Endothelial cell of hepatic sinusoid (primary cell): ENCODE results near the gene RNF11.
"Not testable (repeated sequence)": the region's sequence is repeated elsewhere in the genome, so short reads cannot be mapped to it uniquely, and the experiment has no call there.

Experiments
- in situ Hi-C: cut with HindIII; loops from 2 replicates; pipeline ENCODE4 v1.10.0; 2017; ENCODE audit warnings: low sequenced_read_pairs

The RNF11 gene

GRCh38 chr1:51227231-51227960 is 8.7 kb upstream of the RNF11 start:
- in situ Hi-C loops: not testable (repeated sequence)

DNA sequence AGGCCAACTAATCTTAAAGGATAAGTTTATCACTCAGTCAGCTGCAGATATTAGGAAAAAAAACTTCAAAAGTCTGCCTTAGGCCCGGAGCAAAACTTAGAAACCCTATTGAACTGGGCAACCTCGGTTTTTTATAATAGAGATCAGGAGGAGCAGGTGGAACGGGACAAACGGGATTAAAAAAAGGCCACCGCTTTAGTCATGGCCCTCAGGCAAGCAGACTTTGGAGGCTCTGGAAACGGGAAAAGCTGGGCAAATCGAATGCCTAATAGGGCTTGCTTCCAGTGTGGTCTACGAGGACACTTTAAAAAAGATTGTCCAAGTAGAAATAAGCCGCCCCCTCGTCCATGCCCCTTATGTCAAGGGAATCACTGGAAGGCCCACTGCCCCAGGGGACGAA is 7.6 kb upstream of the RNF11 start:
- in situ Hi-C loops: not testable (repeated sequence)

DNA sequence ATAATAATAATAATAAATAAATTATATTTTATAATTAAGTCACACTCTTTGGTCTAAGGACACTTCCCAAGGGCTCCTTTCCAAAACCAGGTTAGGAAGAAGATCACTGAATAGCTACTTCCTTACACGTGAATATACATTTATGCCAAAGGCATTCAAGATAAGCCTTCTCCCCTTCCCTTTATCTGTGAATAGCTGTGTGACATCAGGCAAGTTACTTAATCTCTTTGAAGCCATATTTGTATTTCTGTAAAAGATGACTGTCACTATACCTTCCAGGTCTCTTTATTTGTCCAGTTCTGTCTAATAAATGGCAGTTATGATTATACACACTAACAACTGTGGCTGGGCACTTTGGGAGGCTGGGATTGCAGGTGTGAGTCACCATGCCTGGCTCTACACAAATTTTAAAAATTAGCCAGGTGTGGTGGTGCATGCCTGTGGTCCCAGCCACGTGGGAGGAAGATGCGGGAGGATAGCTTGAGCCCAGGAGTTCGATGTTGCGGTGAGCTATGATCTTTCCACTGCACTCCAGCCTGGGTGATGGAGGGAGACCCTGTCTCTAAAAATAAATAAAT is 5.5 kb upstream of the RNF11 start:
- in situ Hi-C loops: no loop called here

- in situ Hi-C loops: no loop called here
These were observed 5.0 kb upstream of the RNF11 start for GRCh38 chr1:51231120-51231519.

DNA sequence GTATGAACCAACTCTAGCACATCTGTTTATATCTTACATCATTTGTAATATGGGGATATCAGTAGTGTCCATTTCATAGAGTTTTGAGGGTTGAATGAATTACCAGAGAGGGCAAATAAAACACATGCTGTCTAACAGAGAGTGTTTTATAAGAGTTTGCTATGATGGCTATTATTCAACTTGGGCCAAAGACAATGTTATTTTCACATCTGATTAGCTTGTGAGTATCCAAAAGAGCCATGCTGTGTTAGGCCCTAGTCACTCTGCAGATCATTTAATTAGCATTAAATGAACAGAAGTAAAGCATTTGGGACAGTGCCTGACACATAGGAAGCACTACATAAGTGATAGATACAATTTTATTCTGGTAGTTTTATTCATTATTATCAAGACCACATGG is 4.2 kb upstream of the RNF11 start:
- in situ Hi-C loops: no loop called here

- in situ Hi-C loops: not testable (repeated sequence)
These were observed 1.8 kb upstream of the RNF11 start for GRCh38 chr1:51234236-51234635.

DNA sequence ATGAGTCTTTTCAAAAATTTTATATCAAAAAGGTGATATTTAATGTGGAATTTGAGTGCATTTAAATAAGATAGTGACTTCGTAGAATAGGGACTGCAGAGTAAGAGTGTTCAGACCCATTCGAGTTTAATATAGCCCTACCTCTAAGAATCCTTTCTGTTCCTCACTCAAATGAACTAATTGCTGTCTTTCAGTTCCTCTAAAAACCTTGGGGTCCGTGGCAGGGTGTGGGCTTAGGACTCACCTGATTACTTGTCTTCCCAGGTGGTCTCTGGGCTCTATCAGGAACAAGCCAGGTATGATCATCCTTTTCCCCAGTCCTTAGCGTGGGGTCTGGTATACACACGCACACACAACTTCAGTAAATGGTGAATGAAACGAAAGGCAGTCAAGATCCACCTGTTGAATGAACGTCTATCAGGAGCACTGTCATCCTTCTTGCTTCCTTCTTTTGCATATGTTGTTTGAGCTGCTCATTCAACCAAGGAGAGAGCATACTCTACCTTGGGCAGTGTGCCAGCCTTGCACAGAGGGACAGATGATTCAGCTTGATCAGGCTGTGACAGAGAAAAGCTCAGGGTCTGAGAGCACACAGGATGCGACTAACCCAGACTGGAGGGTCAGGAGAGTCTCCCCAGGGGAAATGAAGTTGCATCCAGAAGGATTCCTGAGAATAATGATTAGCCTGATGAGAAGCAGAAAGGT is 1.2 kb upstream of the RNF11 start:
- in situ Hi-C loops: no loop called here

DNA sequence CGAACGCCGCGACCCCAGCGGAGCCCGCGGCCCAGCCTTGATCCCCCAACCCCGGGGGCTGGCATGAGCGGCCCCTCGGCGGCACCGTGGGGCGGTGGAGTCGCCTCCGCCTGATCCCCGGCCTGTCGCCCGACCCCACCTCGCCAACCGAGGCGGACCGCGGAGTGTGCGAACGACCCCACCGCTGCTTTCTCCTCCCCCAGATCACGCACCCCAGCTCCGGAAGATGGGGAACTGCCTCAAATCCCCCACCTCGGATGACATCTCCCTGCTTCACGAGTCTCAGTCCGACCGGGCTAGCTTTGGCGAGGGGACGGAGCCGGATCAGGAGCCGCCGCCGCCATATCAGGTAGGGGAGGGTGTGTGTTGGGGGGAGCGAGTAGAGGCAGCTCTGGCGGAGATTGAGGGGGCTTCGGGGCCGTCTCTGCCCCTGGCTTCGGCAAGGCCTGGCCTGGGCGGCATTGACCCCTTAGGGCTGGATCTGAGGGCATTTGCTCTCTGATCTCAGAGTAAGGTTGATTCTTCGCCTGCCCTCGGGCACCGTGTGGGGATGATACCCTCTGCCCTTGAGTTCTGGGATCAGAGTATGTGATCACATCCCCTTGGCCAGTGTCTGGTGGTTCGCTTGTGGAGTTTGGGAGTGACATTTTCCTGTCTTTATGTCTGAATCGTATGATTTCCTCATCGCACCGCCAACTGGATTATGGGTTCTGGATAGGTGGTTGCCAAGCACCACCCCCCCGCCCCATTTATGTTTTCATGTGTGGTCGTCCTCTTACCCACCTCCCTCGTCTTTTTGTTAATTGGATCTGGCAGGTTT is 668 bp downstream of the RNF11 start:
- in situ Hi-C loops: no loop called here

DNA sequence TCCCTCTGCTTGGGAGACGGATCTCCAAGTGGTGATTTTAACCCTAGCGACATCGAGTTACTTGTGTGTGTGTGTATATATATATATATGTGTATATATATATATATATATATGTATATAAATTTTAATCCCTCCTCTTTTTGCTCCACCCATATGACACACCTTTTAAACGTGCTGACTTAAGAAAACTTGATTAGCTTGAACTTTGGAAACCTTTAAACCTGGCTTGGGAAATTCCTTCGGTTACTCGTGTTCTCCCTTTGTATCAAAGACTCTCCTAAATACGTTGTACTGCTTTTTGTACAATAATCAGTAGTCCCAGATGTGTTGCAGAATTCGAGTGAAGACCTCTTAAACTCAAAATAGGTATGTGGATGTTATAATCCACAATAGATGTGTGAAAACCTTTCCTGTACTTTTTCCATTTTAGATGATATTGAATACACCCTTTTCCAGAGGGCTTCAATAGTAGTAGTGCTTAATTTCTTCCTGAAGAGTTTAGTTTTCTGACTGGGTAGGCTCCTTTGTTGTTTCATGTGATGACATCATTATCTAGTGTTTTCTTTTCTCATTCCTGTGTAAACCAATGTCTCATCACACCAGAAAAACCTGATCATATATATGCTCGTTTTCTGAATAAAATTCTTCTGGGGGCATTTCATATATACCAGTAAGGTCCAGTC is 1.4 kb downstream of the RNF11 start:
- in situ Hi-C loops: no loop called here

DNA sequence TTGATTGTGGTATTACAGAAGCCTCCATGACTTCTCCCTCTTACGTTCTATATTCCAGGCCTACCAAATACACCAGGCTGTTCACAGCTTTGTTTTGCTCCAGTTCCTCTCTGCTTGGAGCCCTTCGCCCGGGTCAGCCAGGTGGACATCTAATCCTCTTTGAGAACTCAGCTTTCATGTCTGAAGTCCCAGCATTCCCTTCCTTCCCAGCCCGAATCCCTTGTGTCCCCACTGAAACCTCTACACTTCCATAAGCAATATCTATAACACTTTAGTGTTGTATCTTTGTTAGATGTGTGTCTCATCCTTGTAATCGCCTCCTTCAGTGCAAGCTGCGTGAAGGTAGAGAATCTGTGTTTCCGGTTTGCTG is 1.9 kb downstream of the RNF11 start:
- in situ Hi-C loops: no loop called here

- in situ Hi-C loops: no loop called here
These were observed 4.0 kb downstream of the RNF11 start for GRCh38 chr1:51240084-51240483.

DNA sequence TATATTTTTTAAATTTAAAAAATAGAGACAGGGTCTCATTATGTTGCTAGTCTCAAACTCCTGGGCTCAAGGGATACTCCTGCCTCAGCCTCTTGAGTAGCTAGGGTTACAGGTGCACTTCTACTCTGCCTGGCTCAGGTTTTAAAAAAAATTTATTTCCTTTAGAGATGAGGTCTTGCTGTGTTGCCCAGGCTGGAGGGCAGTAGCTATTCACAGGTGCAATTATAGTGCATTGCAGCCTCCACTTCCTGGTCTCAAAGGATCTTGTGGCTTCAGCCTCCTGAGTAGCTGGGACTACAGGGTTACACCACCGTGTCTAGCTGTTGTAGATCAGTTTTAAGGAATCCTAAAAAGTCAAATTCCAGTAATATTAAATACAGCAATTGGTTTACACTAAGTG is 5.0 kb downstream of the RNF11 start:
- in situ Hi-C loops: no loop called here

DNA sequence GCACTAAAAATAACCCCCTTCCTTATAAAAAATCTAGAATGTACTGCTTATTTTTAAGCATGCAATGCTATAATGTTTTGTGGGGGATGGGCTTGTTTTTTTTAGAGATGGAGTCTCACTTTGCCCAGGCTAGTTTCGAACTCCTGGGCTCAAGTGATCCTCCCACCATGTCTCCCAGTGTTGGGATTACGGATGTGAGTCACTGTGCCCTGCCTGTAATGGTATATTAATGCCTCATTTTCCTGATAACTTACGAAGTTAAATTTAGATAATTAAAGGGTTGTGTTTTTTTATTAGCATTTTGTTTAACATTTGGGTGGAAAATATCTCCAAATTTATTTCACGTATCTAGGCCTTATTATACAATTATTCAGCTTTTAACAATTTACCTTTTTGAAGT is 6.5 kb downstream of the RNF11 start:
- in situ Hi-C loops: no loop called here

DNA sequence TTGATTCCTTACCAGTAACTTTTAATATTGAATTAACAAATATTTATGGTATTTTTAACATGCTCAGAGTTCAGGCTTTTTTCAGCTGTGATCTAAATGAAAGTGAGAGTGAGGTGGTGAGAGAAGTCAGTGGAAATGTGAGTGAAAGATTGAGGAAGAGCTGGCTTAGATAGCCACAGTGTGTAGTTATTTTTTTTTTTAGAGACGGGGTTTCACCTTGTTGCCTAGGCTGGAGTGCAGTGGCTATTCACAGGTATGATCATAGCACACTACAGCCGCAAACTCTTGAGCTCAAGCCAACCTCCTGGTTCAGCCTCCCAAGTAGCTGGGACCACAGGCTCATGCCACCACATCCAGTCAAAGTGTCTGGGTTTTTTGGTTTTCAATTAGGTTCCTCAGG is 10.9 kb downstream of the RNF11 start:
- in situ Hi-C loops: no loop called here

DNA sequence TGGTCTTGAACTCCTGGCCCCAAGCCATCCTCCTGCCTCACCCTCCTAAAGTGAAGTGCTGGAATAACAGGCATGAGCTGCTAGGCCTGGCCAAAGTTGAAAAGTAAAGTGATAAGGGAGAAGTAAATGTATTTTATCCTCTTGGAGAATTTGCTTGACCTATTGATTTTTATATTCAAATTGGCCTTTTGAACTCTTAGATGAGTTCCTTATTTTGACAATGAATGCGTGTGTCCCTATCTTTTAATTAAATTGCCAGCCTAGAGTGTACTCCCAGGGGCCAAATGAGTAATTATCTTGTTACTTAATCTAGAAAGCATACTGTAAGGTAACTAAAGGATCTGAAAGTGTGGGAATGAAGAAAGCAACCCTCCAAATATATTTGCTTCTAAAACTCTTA is 11.4 kb downstream of the RNF11 start:
- in situ Hi-C loops: no loop called here

DNA sequence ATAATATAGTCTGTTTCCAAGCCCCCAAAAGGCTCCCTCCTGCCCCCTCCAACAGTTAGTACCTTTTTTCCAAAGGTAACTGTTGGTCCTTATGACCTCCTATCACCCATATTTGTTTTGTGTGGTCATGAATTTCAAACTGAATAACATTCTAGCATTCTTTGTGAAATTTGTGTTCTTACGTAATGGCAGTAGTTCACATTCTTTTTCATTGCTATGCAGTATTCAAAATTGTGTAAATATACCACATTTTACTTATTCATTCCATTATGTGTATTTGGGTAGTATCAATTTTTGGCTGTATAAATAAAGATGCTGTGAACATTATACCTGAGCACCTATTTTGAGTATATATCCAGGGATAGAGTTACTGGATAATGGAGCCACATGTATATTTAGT is 13.4 kb downstream of the RNF11 start:
- in situ Hi-C loops: no loop called here

DNA sequence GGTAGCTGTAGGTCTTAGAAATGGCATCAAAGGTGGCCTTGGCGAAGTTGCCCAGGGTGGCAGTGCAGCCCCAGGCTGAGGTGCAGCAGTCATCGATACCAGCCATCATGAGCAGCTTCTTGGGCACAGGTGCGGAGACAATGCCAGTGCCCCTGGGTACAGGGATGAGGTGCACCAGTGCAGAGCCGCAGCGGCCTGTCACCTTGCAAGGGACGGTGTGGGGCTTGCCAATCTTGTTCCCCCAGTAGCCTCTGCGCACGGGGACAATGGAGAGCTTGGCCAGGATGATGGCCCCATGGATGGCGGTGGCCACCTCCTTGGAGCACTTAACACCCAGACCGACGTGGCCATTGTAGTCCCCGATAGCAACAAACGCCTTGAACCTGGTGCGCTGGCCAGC is 14.7 kb downstream of the RNF11 start:
- in situ Hi-C loops: not testable (repeated sequence)

DNA sequence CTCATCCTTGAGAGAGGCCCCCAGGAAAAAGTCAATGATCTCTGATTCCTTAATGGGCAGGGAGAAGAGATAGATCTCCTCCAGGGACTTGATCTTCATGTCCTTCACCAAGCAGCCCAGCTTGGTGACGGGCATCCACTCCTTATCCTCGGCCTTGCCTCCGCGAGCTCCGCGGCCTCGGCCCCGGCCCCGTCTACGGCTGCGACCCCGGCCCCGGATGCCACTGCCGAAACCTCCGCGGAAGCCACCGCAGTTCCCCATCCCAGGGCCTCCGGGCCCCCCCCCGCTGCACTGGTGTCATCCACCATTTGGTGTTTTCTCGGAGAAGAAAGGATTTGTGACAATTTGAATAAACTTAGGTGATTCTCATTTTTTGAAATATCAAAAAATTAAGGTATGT is 15.1 kb downstream of the RNF11 start:
- in situ Hi-C loops: not testable (repeated sequence)

GRCh38 chr1:51252366-51252765 is 16.3 kb downstream of the RNF11 start:
- in situ Hi-C loops: no loop called here

DNA sequence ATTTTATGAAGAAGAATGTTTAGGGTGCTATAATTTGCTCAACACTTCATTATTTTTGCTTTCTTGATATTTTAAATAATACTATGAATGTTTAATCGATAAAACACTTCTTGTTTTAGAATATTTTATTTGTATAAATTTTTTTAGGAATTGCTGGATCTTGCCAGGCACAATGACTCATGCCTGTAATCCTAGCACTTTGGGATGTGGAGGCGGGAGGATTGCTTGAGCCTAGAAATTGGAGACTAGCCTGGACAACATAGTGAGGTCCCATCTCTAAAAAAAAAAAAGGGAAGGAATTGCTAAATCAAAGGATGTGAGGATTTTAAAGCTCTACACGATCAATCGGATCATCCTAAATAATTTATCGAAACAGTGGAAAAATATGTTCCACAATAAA is 17.6 kb downstream of the RNF11 start:
- in situ Hi-C loops: no loop called here

- in situ Hi-C loops: no loop called here
These were observed 19.3 kb downstream of the RNF11 start for GRCh38 chr1:51255331-51255730.
